HFFc6 (cell line): ENCODE measurements around the gene MAJIN. TPM values are rescaled to one million over a fixed set of nuclear protein-coding genes. Genes with fewer than 3 reads are reported as not detected.

ENCODE experiments used
- DNase-seq: peaks from one replicate; pipeline ENCODE4 v3.0.0-alpha.2; 2018
- H3K27ac Mint-ChIP-seq: 2 replicates; pipeline ENCODE4 v1.8.0; 2020; ENCODE audit warnings: mild to moderate bottlenecking, mixed read lengths
- H3K27me3 Mint-ChIP-seq: 2 replicates; pipeline ENCODE4 v1.8.0; 2021; ENCODE audit warnings: mild to moderate bottlenecking, moderate library complexity, mixed read lengths; ENCODE audit not compliant: insufficient read depth
- H3K36me3 Mint-ChIP-seq: 2 replicates; pipeline ENCODE4 v1.8.0; 2021; ENCODE audit warnings: low read depth, mixed read lengths
- H3K4me1 Mint-ChIP-seq: 2 replicates; pipeline ENCODE4 v1.8.0; 2020; ENCODE audit warnings: low read depth, mixed read lengths
- H3K4me3 Mint-ChIP-seq: 2 replicates; pipeline ENCODE4 v1.8.0; 2020; ENCODE audit warnings: mild to moderate bottlenecking, moderate library complexity, mixed read lengths
- H3K9me3 Mint-ChIP-seq: 2 replicates; pipeline ENCODE4 v1.8.0; 2020; ENCODE audit warnings: mild to moderate bottlenecking, mixed read lengths
- total RNA-seq, 6 experiments: library from RNA; stranded (reverse); fragmentation: NEBNext Ultra II Directional; extraction: Animal tissue kit (Norgen Biotek cat#: 25700); gene quantifications; 2 replicates in 1 of 6; 3 replicates in 5 of 6; pipeline ENCODE4 v1.2.3, GENCODE V29; 2021
- TF ChIP-seq, protein P1 (sequence below): fragments of 200-600 bp; sonication (generic); IDR thresholded peaks from 2 replicates; pipeline ENCODE4 v1.5.0; 2021; ENCODE audit warnings: antibody characterized with exemption, mild to moderate bottlenecking

The MAJIN gene
- total RNA-seq, 6 experiments from 2014 or later = not detected

GRCh38 chr11:64954201-64954600 is 17.7 kb downstream of the MAJIN start:
- TF ChIP-seq, protein P1, sequence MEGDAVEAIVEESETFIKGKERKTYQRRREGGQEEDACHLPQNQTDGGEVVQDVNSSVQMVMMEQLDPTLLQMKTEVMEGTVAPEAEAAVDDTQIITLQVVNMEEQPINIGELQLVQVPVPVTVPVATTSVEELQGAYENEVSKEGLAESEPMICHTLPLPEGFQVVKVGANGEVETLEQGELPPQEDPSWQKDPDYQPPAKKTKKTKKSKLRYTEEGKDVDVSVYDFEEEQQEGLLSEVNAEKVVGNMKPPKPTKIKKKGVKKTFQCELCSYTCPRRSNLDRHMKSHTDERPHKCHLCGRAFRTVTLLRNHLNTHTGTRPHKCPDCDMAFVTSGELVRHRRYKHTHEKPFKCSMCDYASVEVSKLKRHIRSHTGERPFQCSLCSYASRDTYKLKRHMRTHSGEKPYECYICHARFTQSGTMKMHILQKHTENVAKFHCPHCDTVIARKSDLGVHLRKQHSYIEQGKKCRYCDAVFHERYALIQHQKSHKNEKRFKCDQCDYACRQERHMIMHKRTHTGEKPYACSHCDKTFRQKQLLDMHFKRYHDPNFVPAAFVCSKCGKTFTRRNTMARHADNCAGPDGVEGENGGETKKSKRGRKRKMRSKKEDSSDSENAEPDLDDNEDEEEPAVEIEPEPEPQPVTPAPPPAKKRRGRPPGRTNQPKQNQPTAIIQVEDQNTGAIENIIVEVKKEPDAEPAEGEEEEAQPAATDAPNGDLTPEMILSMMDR = no peak
- peaks cover under 1% of the 10 kb centered on the region; the same call in 1 of the 2 replicates for H3K4me1 Mint-ChIP-seq
- no peaks in the 10 kb centered on the region for H3K36me3 Mint-ChIP-seq
- no peaks in the 10 kb centered on the region for H3K9me3 Mint-ChIP-seq
- H3K27me3 Mint-ChIP-seq = peaks cover 31% of the 10 kb centered on the region
- DNase-seq = no peak
- no peak overlapping the region for H3K27ac Mint-ChIP-seq
- H3K4me3 Mint-ChIP-seq = no peak overlapping the region

- H3K27me3 Mint-ChIP-seq = peaks cover 30% of the 10 kb centered on the region
- peaks cover 8% of the 10 kb centered on the region for H3K4me1 Mint-ChIP-seq
- H3K27ac Mint-ChIP-seq = no peak overlapping the region
- no peak for DNase-seq
- no peaks in the 10 kb centered on the region for H3K36me3 Mint-ChIP-seq
- no peak overlapping the region for H3K4me3 Mint-ChIP-seq
- no peaks in the 10 kb centered on the region for H3K9me3 Mint-ChIP-seq
- TF ChIP-seq, protein P1 = no peak
These were observed 20.4 kb downstream of the MAJIN start for GRCh38 chr11:64951529-64951928.

- no peaks in the 10 kb centered on the region for H3K9me3 Mint-ChIP-seq
- H3K27me3 Mint-ChIP-seq = peaks cover 36% of the 10 kb centered on the region
- H3K4me3 Mint-ChIP-seq = no peak overlapping the region
- H3K27ac Mint-ChIP-seq = no peak overlapping the region
- peaks cover 8% of the 10 kb centered on the region for H3K4me1 Mint-ChIP-seq
- DNase-seq = peak; percentile 63
- H3K36me3 Mint-ChIP-seq = no peaks in the 10 kb centered on the region
- TF ChIP-seq, protein P1 = peak; percentile 24; the same call in 1 of the 2 replicates
These were observed 24.6 kb downstream of the MAJIN start for GRCh38 chr11:64947208-64947814.

DNA sequence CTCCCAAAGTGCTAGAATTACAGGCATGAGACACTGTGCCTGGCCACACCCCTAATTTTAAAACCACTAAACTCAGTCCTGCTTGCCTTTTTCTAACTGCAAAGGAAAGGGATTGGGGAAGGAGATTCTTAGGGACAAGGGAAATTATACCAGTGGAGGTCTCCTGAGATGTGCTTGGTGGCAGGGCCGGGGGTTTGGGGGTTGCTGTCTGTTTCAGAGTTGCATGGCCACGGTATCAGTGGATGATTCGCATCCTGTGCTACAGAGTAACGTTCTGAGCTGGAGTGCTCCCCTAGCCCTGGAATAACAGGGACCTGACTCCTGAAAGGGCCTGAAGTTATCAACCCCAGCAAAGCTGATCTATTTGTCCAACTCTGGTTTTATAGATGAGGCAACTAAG is 35.4 kb downstream of the MAJIN start:
- TF ChIP-seq, protein P1 = no peak
- DNase-seq = no peak
- no peak overlapping the region for H3K4me3 Mint-ChIP-seq
- H3K9me3 Mint-ChIP-seq = no peaks in the 10 kb centered on the region
- peaks cover 31% of the 10 kb centered on the region for H3K27me3 Mint-ChIP-seq
- peaks cover 15% of the 10 kb centered on the region; the same call in 1 of the 2 replicates for H3K36me3 Mint-ChIP-seq
- no peak overlapping the region for H3K27ac Mint-ChIP-seq
- H3K4me1 Mint-ChIP-seq = peaks cover 8% of the 10 kb centered on the region

DNA sequence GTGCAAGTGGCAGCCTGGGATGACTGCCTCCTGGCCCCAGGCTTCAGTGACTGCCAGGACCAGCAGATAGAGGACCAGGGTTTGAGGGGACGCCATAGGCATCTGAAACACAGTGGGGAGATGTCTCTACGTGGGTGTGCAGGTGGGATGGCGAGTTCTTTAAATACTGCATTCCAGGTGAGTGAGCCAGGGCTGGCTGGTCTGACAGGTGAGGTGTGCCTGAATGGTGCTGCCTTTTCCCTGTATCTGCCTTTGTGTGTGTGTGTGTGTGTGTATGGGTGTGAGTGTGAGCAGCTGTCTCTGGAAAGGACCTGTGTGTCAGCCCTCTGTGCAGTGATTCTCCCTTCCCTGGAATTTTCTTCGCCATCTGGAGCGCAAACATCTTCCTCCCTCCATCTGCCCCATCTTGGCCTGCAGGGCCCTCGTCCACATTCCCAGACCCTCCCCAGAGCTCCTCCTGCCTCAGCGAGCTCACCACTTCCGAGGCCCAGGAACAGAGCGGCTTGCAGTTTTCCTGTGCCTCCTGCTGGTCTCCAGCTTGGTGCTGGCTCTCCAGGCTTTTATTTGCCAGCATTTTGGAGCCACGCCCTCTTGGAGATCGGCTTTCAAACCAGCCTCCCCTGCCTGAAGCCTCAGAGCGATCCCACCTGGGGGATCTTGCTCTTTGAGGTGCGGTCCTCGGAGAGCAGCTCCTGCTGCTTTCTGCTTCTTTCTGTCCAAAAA is 36.4 kb downstream of the MAJIN start, which contains the start of gene GPHA2:
Gene GPHA2, minus strand, starts transcription at position 535 of the 723 bp plus-strand sequence. Its CDS starts 433 bp downstream, at position 102.
- peaks cover 28% of the 10 kb centered on the region; the same call in 1 of the 2 replicates for H3K27me3 Mint-ChIP-seq
- H3K36me3 Mint-ChIP-seq = peaks cover 21% of the 10 kb centered on the region; the same call in 1 of the 2 replicates
- H3K4me3 Mint-ChIP-seq = no peak within 1 kb of the TSS
- peaks cover 8% of the 10 kb centered on the region for H3K4me1 Mint-ChIP-seq
- TF ChIP-seq, protein P1 = no peak
- no peaks in the 10 kb centered on the region for H3K9me3 Mint-ChIP-seq
- DNase-seq = no peak
- no peak within 1 kb of the TSS for H3K27ac Mint-ChIP-seq
